DND-41 (cell line): Measurements from ENCODE around the gene CHID1.

ENCODE experiments used
- CTCF ChIP-seq: IDR thresholded peaks from 2 replicates; pipeline ENCODE4 v1.5.1; 2012; ENCODE audit warnings: borderline replicate concordance, low read length, moderate library complexity, mild to moderate bottlenecking; ENCODE audit not compliant: poor library complexity, severe bottlenecking; ENCODE audit errors: extremely low read depth
- EZH2 ChIP-seq: IDR thresholded peaks from 3 replicates; pipeline ENCODE4 v1.6.1; 2012; ENCODE audit warnings: borderline replicate concordance, low read depth, mild to moderate bottlenecking, moderate library complexity, low read length, inconsistent platforms; ENCODE audit not compliant: severe bottlenecking

- TF ChIP-seq CTCF (peak; percentile 46), EZH2 (no peak)
Observed at GRCh38 chr11:839875-840617, 70.6 kb downstream of the CHID1 start.
